Trophoblast cell (in vitro differentiated cells and primary cell): ENCODE data around the gene FBRSL1.

Source experiments
- DNase-seq, 2 donors: peaks; one replicate each; pipeline ENCODE4 v3.0.0-alpha.2; 2016
- H2AFZ ChIP-seq: 2 replicates; pipeline ENCODE4 v1.6.1; 2013; ENCODE audit warnings: low read length, moderate library complexity, mild to moderate bottlenecking; ENCODE audit not compliant: insufficient read depth, poor library complexity
- H2AK5ac ChIP-seq: 2 replicates; pipeline ENCODE4 v1.6.1; 2013; ENCODE audit warnings: mild to moderate bottlenecking, low read length
- H2BK120ac ChIP-seq: 2 replicates; pipeline ENCODE4 v1.6.1; 2013; ENCODE audit warnings: low read length, mild to moderate bottlenecking, moderate library complexity; ENCODE audit not compliant: insufficient read depth, poor library complexity
- H2BK12ac ChIP-seq: 2 replicates; pipeline ENCODE4 v1.6.1; 2013; ENCODE audit warnings: mild to moderate bottlenecking, low read length, moderate library complexity
- H2BK5ac ChIP-seq: 2 replicates; pipeline ENCODE4 v1.6.1; 2013; ENCODE audit warnings: low read length, low read depth, moderate library complexity, mild to moderate bottlenecking; ENCODE audit not compliant: poor library complexity
- H3K14ac ChIP-seq: 2 replicates; pipeline ENCODE4 v1.6.1; 2013; ENCODE audit warnings: mild to moderate bottlenecking, low read length
- H3K18ac ChIP-seq: 2 replicates; pipeline ENCODE4 v1.6.1; 2013; ENCODE audit warnings: mild to moderate bottlenecking, low read length
- H3K23ac ChIP-seq: 2 replicates; pipeline ENCODE4 v1.6.1; 2013; ENCODE audit warnings: low read length
- H3K27ac ChIP-seq: 2 replicates; pipeline ENCODE4 v1.5.1; 2013; ENCODE audit warnings: low read depth, mild to moderate bottlenecking, inconsistent platforms, low read length, moderate library complexity
- H3K27me3 ChIP-seq: 2 replicates; pipeline ENCODE4 v1.6.1; 2013; ENCODE audit warnings: inconsistent platforms, mild to moderate bottlenecking, low read length, moderate library complexity; ENCODE audit not compliant: insufficient read depth
- H3K36me3 ChIP-seq, 2 experiments: 1 replicate in 1 of 2; 2 replicates in 1 of 2; pipeline ENCODE4 v1.6.1; 2013; ENCODE audit warnings: low read length in 2 of 2, mild to moderate bottlenecking in 2 of 2, moderate library complexity in 1 of 2; ENCODE audit not compliant: insufficient read depth in 2 of 2, control insufficient read depth in 1 of 2
- H3K4ac ChIP-seq: 2 replicates; pipeline ENCODE4 v1.6.1; 2013; ENCODE audit warnings: low read depth, mild to moderate bottlenecking, low read length, moderate library complexity
- H3K4me1 ChIP-seq, 2 experiments: 1 replicate in 1 of 2; 2 replicates in 1 of 2; pipeline ENCODE4 v1.6.1; 2013; ENCODE audit warnings: low read length in 2 of 2, mild to moderate bottlenecking in 2 of 2, moderate library complexity in 1 of 2; ENCODE audit not compliant: insufficient read depth in 2 of 2, control insufficient read depth in 1 of 2
- H3K4me2 ChIP-seq: 2 replicates; pipeline ENCODE4 v1.6.1; 2013; ENCODE audit warnings: inconsistent platforms, mild to moderate bottlenecking, low read length, moderate library complexity
- H3K4me3 ChIP-seq: 2 replicates; pipeline ENCODE4 v1.5.1; 2013; ENCODE audit warnings: mild to moderate bottlenecking, low read depth, low read length, inconsistent platforms
- H3K79me1 ChIP-seq: one replicate; pipeline ENCODE4 v1.6.1; 2013; ENCODE audit warnings: low read length
- H3K79me2 ChIP-seq: 2 replicates; pipeline ENCODE4 v1.6.1; 2013; ENCODE audit warnings: low read length, mild to moderate bottlenecking; ENCODE audit not compliant: control insufficient read depth, insufficient read depth, poor library complexity
- H3K9ac ChIP-seq: 2 replicates; pipeline ENCODE4 v1.6.1; 2013; ENCODE audit warnings: mild to moderate bottlenecking, low read length
- H3K9me3 ChIP-seq: 2 replicates; pipeline ENCODE4 v1.6.1; 2013; ENCODE audit warnings: low read depth, mild to moderate bottlenecking, control low read depth, inconsistent platforms, low read length; ENCODE audit not compliant: insufficient read depth
- H4K12ac ChIP-seq: 2 replicates; pipeline ENCODE4 v1.6.1; 2013; ENCODE audit warnings: low read depth, mild to moderate bottlenecking, low read length, moderate library complexity
- H4K8ac ChIP-seq: 2 replicates; pipeline ENCODE4 v1.6.1; 2013; ENCODE audit warnings: low read depth, mild to moderate bottlenecking, low read length, moderate library complexity
- H4K91ac ChIP-seq: one replicate; pipeline ENCODE4 v1.6.1; 2013; ENCODE audit warnings: low read depth, mild to moderate bottlenecking, low read length, moderate library complexity
- WGBS: extraction: QIAGEN DNeasy Blood & Tissue Kit; methylation state at CpG from one replicate; pipeline ENCODE4 v1.1.7; 2013; ENCODE audit warnings: missing lambda C conversion rate; ENCODE audit not compliant: insufficient read length, insufficient coverage; ENCODE audit errors: extremely low coverage; 5-methylcytosine and 5-hydroxymethylcytosine counted together

The FBRSL1 gene

GRCh38 chr12:132514838-132515237, 24.9 kb downstream of the FBRSL1 start:
- H3K4me1 ChIP-seq = no peaks in the 10 kb centered on the region
- H3K9ac ChIP-seq = no peak overlapping the region
- no peak overlapping the region for H3K27ac ChIP-seq
- H4K12ac ChIP-seq = no peak overlapping the region
- no peak overlapping the region for H2AFZ ChIP-seq
- no CpG with 5 or more reads among the region's 5 CpGs for WGBS
- no peaks in the 10 kb centered on the region for H3K27me3 ChIP-seq
- H4K91ac ChIP-seq = no peak overlapping the region
- H2BK120ac ChIP-seq = no peak overlapping the region
- no peaks in the 10 kb centered on the region for H3K79me1 ChIP-seq
- no peak overlapping the region for H3K23ac ChIP-seq
- no peak overlapping the region for H3K4me3 ChIP-seq
- H3K79me2 ChIP-seq = no peaks in the 10 kb centered on the region
- H3K4ac ChIP-seq = no peak overlapping the region
- H3K14ac ChIP-seq = no peak overlapping the region
- H2AK5ac ChIP-seq = no peak overlapping the region
- no peak overlapping the region for H4K8ac ChIP-seq
- no peak overlapping the region for H3K4me2 ChIP-seq
- peaks cover 4 to 25% of the 10 kb centered on the region in 2 experiments for H3K36me3 ChIP-seq
- no peak for DNase-seq
- H2BK12ac ChIP-seq = no peak overlapping the region
- H3K18ac ChIP-seq = no peak overlapping the region
- no peak overlapping the region for H2BK5ac ChIP-seq
- H3K9me3 ChIP-seq = peaks cover 16% of the 10 kb centered on the region

DNA sequence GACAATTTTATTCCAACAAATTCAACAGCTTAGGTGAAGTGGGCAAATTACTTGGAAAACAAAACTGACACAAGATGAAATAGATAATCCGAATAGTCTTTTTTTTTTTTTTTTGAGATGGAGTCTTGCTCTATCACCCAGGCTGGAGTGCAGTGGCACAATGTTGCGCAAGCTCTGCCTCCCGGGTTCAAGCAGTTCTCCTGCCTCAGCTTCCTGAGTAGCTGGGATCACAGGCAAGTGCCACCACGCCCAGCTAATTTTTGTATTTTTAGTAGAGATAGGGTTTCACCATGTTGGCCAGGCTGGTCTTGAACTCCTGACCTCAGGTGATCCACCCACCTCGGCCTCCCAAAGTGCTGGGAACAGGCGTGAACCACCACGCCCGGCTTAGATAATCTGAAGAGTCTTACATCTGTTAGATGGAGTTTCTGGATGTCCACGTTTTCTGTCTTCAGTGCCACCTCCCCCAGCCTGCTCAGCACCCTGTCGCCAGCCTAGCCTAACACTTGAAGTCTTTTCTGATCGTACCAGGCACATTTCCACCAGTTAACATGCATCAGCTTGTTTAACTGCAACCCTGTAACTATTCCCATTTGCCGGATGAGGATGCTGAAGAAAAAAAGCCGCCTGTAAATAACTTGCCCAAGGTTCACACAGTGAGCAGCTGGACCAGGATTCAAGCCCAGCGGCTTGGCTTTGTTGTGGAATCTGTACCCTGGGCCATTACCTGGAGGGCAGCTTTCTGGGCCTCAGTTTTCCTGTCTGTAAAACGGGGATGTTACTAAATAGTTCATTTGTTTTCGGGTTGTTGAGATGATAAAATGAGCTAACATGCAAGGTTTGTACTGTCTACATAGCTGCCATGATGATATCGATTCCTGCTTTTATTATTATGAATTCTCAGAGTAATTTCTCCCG, 26.4 kb downstream of the FBRSL1 start:
- Histone ChIP-seq H3K9ac (no peak overlapping the region), H3K27me3 (no peaks in the 10 kb centered on the region), H3K4me2 (no peak overlapping the region), H3K4ac (no peak overlapping the region), H4K12ac (no peak overlapping the region), H3K18ac (no peak overlapping the region), H2BK12ac (no peak overlapping the region), H3K79me1 (no peaks in the 10 kb centered on the region), H4K8ac (no peak overlapping the region), H3K4me3 (no peak overlapping the region), H3K14ac (no peak overlapping the region), H3K36me3 (peaks cover 4 to 18% of the 10 kb centered on the region in 2 experiments), H3K23ac (no peak overlapping the region), H3K79me2 (no peaks in the 10 kb centered on the region), H2AK5ac (no peak overlapping the region), H3K9me3 (peaks cover 16% of the 10 kb centered on the region), H3K4me1 (no peaks in the 10 kb centered on the region), H2BK120ac (no peak overlapping the region), H3K27ac (no peak overlapping the region), H4K91ac (no peak overlapping the region), H2AFZ (no peak overlapping the region), H2BK5ac (no peak overlapping the region)
- DNase-seq = no peak
- no CpG with 5 or more reads among the region's 18 CpGs for WGBS

DNA sequence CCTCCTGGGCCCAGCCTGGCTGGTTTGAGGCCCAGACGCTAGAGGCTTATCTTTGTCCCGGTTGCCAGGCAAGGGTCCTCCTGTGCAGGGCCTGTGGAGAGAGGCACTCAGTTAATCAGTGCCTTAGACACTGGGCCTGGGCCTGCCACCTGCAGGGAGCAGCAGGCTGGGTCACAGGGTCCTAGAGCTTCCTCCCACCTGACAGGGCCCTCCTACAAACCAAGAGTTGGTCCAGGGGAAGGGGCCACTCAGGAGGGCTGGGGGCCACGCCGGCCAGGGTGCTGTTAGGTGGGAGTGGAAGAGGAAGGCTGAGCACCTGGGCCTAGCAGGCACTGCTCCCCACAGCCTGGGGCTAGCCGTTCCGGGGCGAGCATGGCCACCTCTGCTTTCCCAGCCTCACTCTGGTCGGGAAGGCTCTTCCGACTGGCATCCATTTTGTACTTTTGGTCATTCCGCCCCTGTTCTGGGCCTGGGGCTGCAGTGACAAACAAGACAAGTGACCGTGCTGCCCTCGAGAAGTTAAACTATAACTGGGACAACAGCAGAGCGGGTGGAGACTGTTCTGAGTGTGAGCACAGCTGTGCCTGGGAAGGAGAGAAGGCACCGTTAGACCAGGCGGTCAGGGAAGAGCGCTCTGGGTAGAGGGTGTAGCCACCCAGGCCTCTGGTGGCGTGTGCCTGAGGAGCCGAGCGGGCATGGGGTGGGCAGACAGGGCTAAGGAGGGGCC, 27.2 kb downstream of the FBRSL1 start:
- no peak overlapping the region for H2BK12ac ChIP-seq
- H3K79me2 ChIP-seq = no peaks in the 10 kb centered on the region
- H3K14ac ChIP-seq = no peak overlapping the region
- H3K27me3 ChIP-seq = no peaks in the 10 kb centered on the region
- H3K27ac ChIP-seq = no peak overlapping the region
- DNase-seq = no peak
- H3K4me3 ChIP-seq = no peak overlapping the region
- H3K23ac ChIP-seq = no peak overlapping the region
- no peak overlapping the region for H2BK120ac ChIP-seq
- no peak overlapping the region for H4K91ac ChIP-seq
- H3K4ac ChIP-seq = no peak overlapping the region
- no peak overlapping the region for H3K9ac ChIP-seq
- no CpG with 5 or more reads among the region's 19 CpGs for WGBS
- no peak overlapping the region for H2BK5ac ChIP-seq
- no peak overlapping the region for H4K8ac ChIP-seq
- H3K18ac ChIP-seq = no peak overlapping the region
- H2AK5ac ChIP-seq = no peak overlapping the region
- H3K79me1 ChIP-seq = no peaks in the 10 kb centered on the region
- H2AFZ ChIP-seq = no peak overlapping the region
- H3K4me2 ChIP-seq = no peak overlapping the region
- H3K36me3 ChIP-seq = peaks cover 2 to 13% of the 10 kb centered on the region in 2 experiments
- H3K4me1 ChIP-seq = no peaks in the 10 kb centered on the region
- no peak overlapping the region for H4K12ac ChIP-seq
- peaks cover 17% of the 10 kb centered on the region for H3K9me3 ChIP-seq

DNA sequence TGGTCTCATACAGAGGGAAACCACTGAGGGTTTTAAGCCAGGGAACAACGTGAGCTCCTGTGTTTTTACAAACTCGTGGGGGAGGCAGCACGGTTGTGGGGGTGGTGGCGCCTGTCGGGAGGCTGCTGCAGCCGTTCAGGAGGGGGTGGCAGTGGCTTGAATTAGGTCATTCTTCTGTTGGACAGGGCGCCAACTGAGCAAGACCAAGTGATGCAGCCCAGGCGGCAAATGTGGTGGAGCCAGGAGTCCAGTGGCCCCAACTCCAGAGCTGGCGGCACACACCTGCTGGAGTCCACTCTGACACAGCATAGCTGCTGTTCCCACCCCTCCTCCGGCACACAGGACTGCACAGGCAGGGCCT, 27.8 kb downstream of the FBRSL1 start:
- Histone ChIP-seq H4K8ac (no peak overlapping the region), H3K4me2 (no peak overlapping the region), H3K27me3 (no peaks in the 10 kb centered on the region), H3K27ac (no peak overlapping the region), H2BK12ac (no peak overlapping the region), H3K79me1 (no peaks in the 10 kb centered on the region), H3K9ac (no peak overlapping the region), H3K4me3 (no peak overlapping the region), H2AFZ (no peak overlapping the region), H3K79me2 (no peaks in the 10 kb centered on the region), H2BK120ac (no peak overlapping the region), H3K36me3 (peaks cover 2 to 11% of the 10 kb centered on the region in 2 experiments), H3K9me3 (peaks cover 17% of the 10 kb centered on the region), H3K18ac (no peak overlapping the region), H3K23ac (no peak overlapping the region), H3K4ac (no peak overlapping the region), H2AK5ac (no peak overlapping the region), H3K4me1 (no peaks in the 10 kb centered on the region), H2BK5ac (no peak overlapping the region), H4K91ac (no peak overlapping the region), H3K14ac (no peak overlapping the region), H4K12ac (no peak overlapping the region)
- WGBS = no CpG with 5 or more reads among the region's 10 CpGs
- no peak for DNase-seq
